Neural cell (in vitro differentiated cells): ENCODE measurements around the gene TSKS. TPM values are rescaled to one million over a fixed set of nuclear protein-coding genes. Genes with fewer than 3 reads are reported as not detected.
"Not testable (repeated sequence)": the region's sequence is repeated elsewhere in the genome, so short reads cannot be mapped to it uniquely, and the experiment has no call there.

Experiments used
- H2AFZ ChIP-seq: fragments of 200-600, 300-800 bp; sonication (generic), shearing (Covaris generic); 2 replicates; pipeline ENCODE4 v1.6.0; 2014; ENCODE audit warnings: low read depth, mild to moderate bottlenecking, antibody characterized with exemption, low read length, moderate library complexity
- H3F3A ChIP-seq: fragments of 200-600 bp; shearing (Covaris generic); 2 replicates; pipeline ENCODE4 v1.6.1; 2016; ENCODE audit warnings: mild to moderate bottlenecking, moderate library complexity, mixed read lengths, antibody characterized with exemption, low read length; ENCODE audit not compliant: insufficient read depth, poor library complexity, severe bottlenecking
- H3K27ac ChIP-seq: fragments of 200-600, 300-800 bp; sonication (generic), shearing (Covaris generic); 2 replicates; pipeline ENCODE4 v1.5.1; 2014; ENCODE audit warnings: mild to moderate bottlenecking, low read length, moderate library complexity
- H3K27me3 ChIP-seq: fragments of 300-800, 200-600 bp; sonication (generic), shearing (Covaris generic); 2 replicates; pipeline ENCODE4 v1.6.0; 2014; ENCODE audit warnings: mild to moderate bottlenecking, low read depth, low read length, moderate library complexity; ENCODE audit not compliant: insufficient read depth
- H3K36me3 ChIP-seq: fragments of 300-800, 200-600 bp; sonication (generic), shearing (Covaris generic); 2 replicates; pipeline ENCODE4 v1.5.1; 2014; ENCODE audit warnings: mild to moderate bottlenecking, antibody characterized with exemption, low read length, moderate library complexity; ENCODE audit not compliant: insufficient read depth
- H3K4me2 ChIP-seq: fragments of 300-800, 200-600 bp; sonication (generic), shearing (Covaris generic); 2 replicates; pipeline ENCODE4 v1.6.0; 2014; ENCODE audit warnings: mild to moderate bottlenecking, low read length
- H3K4me3 ChIP-seq: fragments of 300-800, 200-600 bp; sonication (generic), shearing (Covaris generic); 2 replicates; pipeline ENCODE4 v1.5.1; 2014; ENCODE audit warnings: mild to moderate bottlenecking, low read length, moderate library complexity
- H3K79me2 ChIP-seq: fragments of 200-600 bp; shearing (Covaris generic); replicated peaks from 2 replicates; pipeline ENCODE4 v1.6.0; 2014; ENCODE audit warnings: mild to moderate bottlenecking, low read length, moderate library complexity; ENCODE audit not compliant: insufficient read depth
- H3K9ac ChIP-seq: fragments of 300-800, 200-600 bp; sonication (generic), shearing (Covaris generic); 2 replicates; pipeline ENCODE4 v1.6.1; 2016; ENCODE audit warnings: mild to moderate bottlenecking, low read length, mixed read lengths
- H3K9me2 ChIP-seq: fragments of 200-600 bp; shearing (Covaris generic); 2 replicates; pipeline ENCODE4 v1.6.1; 2016; ENCODE audit warnings: mild to moderate bottlenecking, low read length, mixed read lengths; ENCODE audit not compliant: insufficient read depth
- H3K9me3 ChIP-seq: fragments of 200-600, 300-800 bp; sonication (generic), shearing (Covaris generic); 2 replicates; pipeline ENCODE4 v1.6.1; 2016; ENCODE audit warnings: mild to moderate bottlenecking, mixed run types, low read length, moderate library complexity, mixed read lengths
- H4K20me1 ChIP-seq: fragments of 200-600 bp; shearing (Covaris generic); 2 replicates; pipeline ENCODE4 v1.6.1; 2016; ENCODE audit warnings: mild to moderate bottlenecking, mixed run types; ENCODE audit not compliant: insufficient read depth
- EP300 ChIP-seq: fragments of 450-650 bp; conservative IDR thresholded peaks from 2 replicates; pipeline ENCODE4 v1.6.1; 2014; ENCODE audit warnings: antibody characterized with exemption, mild to moderate bottlenecking, moderate library complexity; ENCODE audit not compliant: poor library complexity, severe bottlenecking
- EZH2 ChIP-seq: fragments of 200-600, 300-800 bp; shearing (Covaris generic), sonication (generic); IDR thresholded peaks from 2 replicates; pipeline ENCODE4 v1.6.1; 2014; ENCODE audit warnings: antibody characterized with exemption, low read length, borderline replicate concordance, mild to moderate bottlenecking; ENCODE audit not compliant: insufficient read depth, poor library complexity, severe bottlenecking
- MXI1 ChIP-seq: fragments of 450-650 bp; conservative IDR thresholded peaks from 2 replicates; pipeline ENCODE4 v1.6.1; 2014; ENCODE audit warnings: antibody characterized with exemption, mild to moderate bottlenecking; ENCODE audit not compliant: poor library complexity, severe bottlenecking
- POLR2AphosphoS5 ChIP-seq: IDR thresholded peaks from 2 replicates; pipeline ENCODE4 v1.6.1; 2012
- RAD21 ChIP-seq: fragments of 450-650 bp; conservative IDR thresholded peaks from 2 replicates; pipeline ENCODE4 v1.6.1; 2014; ENCODE audit warnings: antibody characterized with exemption, mild to moderate bottlenecking, moderate library complexity
- REST ChIP-seq: IDR thresholded peaks from 2 replicates; pipeline ENCODE4 v1.6.1; 2012; ENCODE audit warnings: borderline replicate concordance
- SMC3 ChIP-seq: fragments of 450-650 bp; conservative IDR thresholded peaks from 2 replicates; pipeline ENCODE4 v1.6.1; 2014; ENCODE audit warnings: antibody characterized with exemption, mild to moderate bottlenecking, moderate library complexity; ENCODE audit not compliant: poor library complexity
- TAF1 ChIP-seq: IDR thresholded peaks from 2 replicates; pipeline ENCODE4 v1.6.1; 2012; ENCODE audit warnings: low read depth
- polyA plus RNA-seq: library from polyadenylated mRNA; depleted of rRNA; stranded (reverse); fragments of >200 nt; gene quantifications from 2 replicates; pipeline ENCODE4 v1.2.3, GENCODE V29; 2014
- TF ChIP-seq, protein P1 (sequence below): fragments of 450-650 bp; IDR thresholded peaks from 2 replicates; pipeline ENCODE4 v1.5.1; 2014; ENCODE audit warnings: antibody characterized with exemption, mild to moderate bottlenecking, moderate library complexity; ENCODE audit not compliant: poor library complexity, severe bottlenecking

TSKS gene
- polyA plus RNA-seq, 1 donor from 2014 or later: not detected

GRCh38 chr19:49730166-49730565 is 32.9 kb downstream of the TSKS start:
- no peaks in the 10 kb centered on the region for H3K27me3 ChIP-seq
- TF ChIP-seq TAF1: no peak
- no peak for TF ChIP-seq REST
- TF ChIP-seq EP300: no peak
- no peak for TF ChIP-seq RAD21
- no peak for TF ChIP-seq EZH2
- no peak for TF ChIP-seq MXI1
- no peak for TF ChIP-seq POLR2AphosphoS5
- TF ChIP-seq SMC3: no peak
- TF ChIP-seq, protein P1, sequence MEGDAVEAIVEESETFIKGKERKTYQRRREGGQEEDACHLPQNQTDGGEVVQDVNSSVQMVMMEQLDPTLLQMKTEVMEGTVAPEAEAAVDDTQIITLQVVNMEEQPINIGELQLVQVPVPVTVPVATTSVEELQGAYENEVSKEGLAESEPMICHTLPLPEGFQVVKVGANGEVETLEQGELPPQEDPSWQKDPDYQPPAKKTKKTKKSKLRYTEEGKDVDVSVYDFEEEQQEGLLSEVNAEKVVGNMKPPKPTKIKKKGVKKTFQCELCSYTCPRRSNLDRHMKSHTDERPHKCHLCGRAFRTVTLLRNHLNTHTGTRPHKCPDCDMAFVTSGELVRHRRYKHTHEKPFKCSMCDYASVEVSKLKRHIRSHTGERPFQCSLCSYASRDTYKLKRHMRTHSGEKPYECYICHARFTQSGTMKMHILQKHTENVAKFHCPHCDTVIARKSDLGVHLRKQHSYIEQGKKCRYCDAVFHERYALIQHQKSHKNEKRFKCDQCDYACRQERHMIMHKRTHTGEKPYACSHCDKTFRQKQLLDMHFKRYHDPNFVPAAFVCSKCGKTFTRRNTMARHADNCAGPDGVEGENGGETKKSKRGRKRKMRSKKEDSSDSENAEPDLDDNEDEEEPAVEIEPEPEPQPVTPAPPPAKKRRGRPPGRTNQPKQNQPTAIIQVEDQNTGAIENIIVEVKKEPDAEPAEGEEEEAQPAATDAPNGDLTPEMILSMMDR: no peak
- H3K36me3 ChIP-seq: no peaks in the 10 kb centered on the region
- H3K4me3 ChIP-seq: no peak overlapping the region
- no peak overlapping the region for H3K27ac ChIP-seq
- no peak overlapping the region for H3K9ac ChIP-seq
- no peaks in the 10 kb centered on the region for H4K20me1 ChIP-seq
- no peaks in the 10 kb centered on the region for H3K79me2 ChIP-seq
- H3F3A ChIP-seq: no peaks in the 10 kb centered on the region
- no peak overlapping the region for H3K4me2 ChIP-seq
- no peaks in the 10 kb centered on the region for H3K9me2 ChIP-seq
- no peak overlapping the region for H2AFZ ChIP-seq
- H3K9me3 ChIP-seq: no peaks in the 10 kb centered on the region

GRCh38 chr19:49727217-49728030 is 35.7 kb downstream of the TSKS start:
- Histone ChIP-seq H3K9me3 (no peaks in the 10 kb centered on the region), H3K27me3 (no peaks in the 10 kb centered on the region), H3K36me3 (no peaks in the 10 kb centered on the region), H3K9ac (no peak overlapping the region), H3K79me2 (no peaks in the 10 kb centered on the region), H4K20me1 (no peaks in the 10 kb centered on the region), H3K4me2 (no peak overlapping the region), H2AFZ (no peak overlapping the region), H3F3A (no peaks in the 10 kb centered on the region), H3K4me3 (no peak overlapping the region), H3K27ac (no peak overlapping the region), H3K9me2 (no peaks in the 10 kb centered on the region)
- TF ChIP-seq REST (no peak), POLR2AphosphoS5 (no peak), TAF1 (no peak), SMC3 (no peak), RAD21 (no peak), EZH2 (no peak), MXI1 (no peak), EP300 (no peak)
- TF ChIP-seq, protein P1: no peak

DNA sequence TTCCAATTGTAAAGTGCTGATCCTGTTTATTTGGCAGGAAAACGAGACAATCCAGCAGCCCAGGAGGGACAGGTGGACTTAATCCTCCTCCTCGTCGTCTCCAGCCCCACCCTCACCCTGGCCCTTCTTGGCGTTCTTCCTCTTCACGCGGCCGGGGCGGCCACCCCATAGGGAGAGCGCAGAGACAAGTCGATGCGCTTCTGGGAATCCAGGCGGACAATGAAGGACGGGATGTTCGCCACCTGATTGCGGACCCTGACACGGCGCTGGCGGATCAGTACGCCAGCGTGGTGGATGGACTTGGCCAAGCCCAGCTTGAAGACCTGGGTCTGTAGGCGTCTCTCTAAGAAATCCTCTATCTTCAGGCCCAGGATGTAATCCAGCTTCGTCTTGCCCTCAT is 43.7 kb downstream of the TSKS start:
- not testable (repeated sequence) for H2AFZ ChIP-seq

More for the DNA sequence above, 43.7 kb downstream of the TSKS start:
- H3K9me3 ChIP-seq, H3K4me2 ChIP-seq, H3K9ac ChIP-seq, H3K36me3 ChIP-seq, H3K9me2 ChIP-seq, H3F3A ChIP-seq, H3K27ac ChIP-seq, H3K27me3 ChIP-seq, H4K20me1 ChIP-seq, H3K79me2 ChIP-seq, H3K4me3 ChIP-seq: not testable (repeated sequence)
